WTC11 (cell line): ENCODE results near the gene OSTN. TPM values are rescaled to one million over a fixed set of nuclear protein-coding genes. Genes with fewer than 3 reads are reported as not detected.

Source experiments
- ATAC-seq: fragments of 200-7000 bp; cut with Tn5 transposase; 2 replicates; pipeline ENCODE4 v1.10.0; 2021; ENCODE audit warnings: mild to moderate bottlenecking, moderate library complexity
- CTCF ChIA-PET: fragments of 300-600 bp; sonication (Branson Sonifier 250); formaldehyde crosslinking; loops from one replicate; lab custom pipeline; 2021; ENCODE audit warnings: antibody characterized with exemption; lab: Charles Lee
- POLR2A ChIA-PET: fragments of 350-600 bp; sonication (Branson Sonifier 250); formaldehyde crosslinking; loops from one replicate; lab custom pipeline; 2021; ENCODE audit warnings: antibody characterized with exemption; lab: Charles Lee
- DNase-seq: peaks from one replicate; pipeline ENCODE4 v3.0.0; 2021; ENCODE audit warnings: low spot score
- H3K27ac Mint-ChIP-seq: 2 replicates; pipeline ENCODE4 v1.8.0; 2021; ENCODE audit warnings: mixed read lengths
- H3K27me3 Mint-ChIP-seq: 2 replicates; pipeline ENCODE4 v1.8.0; 2021; ENCODE audit warnings: low read depth, mild to moderate bottlenecking, moderate library complexity, mixed read lengths
- H3K36me3 Mint-ChIP-seq: 2 replicates; pipeline ENCODE4 v1.8.0; 2021; ENCODE audit warnings: mixed read lengths
- H3K4me1 Mint-ChIP-seq: 2 replicates; pipeline ENCODE4 v1.8.0; 2022; ENCODE audit warnings: mixed read lengths
- H3K4me3 Mint-ChIP-seq: 2 replicates; pipeline ENCODE4 v1.8.0; 2021; ENCODE audit warnings: mild to moderate bottlenecking, moderate library complexity, mixed read lengths
- H3K9me3 Mint-ChIP-seq: 2 replicates; pipeline ENCODE4 v1.8.0; 2021; ENCODE audit warnings: mixed read lengths
- ARID4B ChIP-seq: sonication (generic); formaldehyde crosslinking; IDR thresholded peaks from 2 replicates; pipeline ENCODE4 v1.8.0; 2023; ENCODE audit warnings: missing genetic modification reagents, mild to moderate bottlenecking, borderline replicate concordance
- CBFB ChIP-seq: sonication (generic); formaldehyde crosslinking; IDR thresholded peaks from 2 replicates; pipeline ENCODE4 v1.8.1; 2022; ENCODE audit warnings: mild to moderate bottlenecking, low read depth, missing genetic modification reagents
- CDX4 ChIP-seq: fragments of 250-450 bp; sonication (Bioruptor Pico); IDR thresholded peaks from 2 replicates; pipeline ENCODE4 v1.9.0; 2021; ENCODE audit warnings: moderate library complexity, mild to moderate bottlenecking, inconsistent platforms, borderline replicate concordance
- CREM ChIP-seq: sonication (generic); formaldehyde crosslinking; IDR thresholded peaks from 2 replicates; pipeline ENCODE4 v1.8.1; 2022; ENCODE audit warnings: mild to moderate bottlenecking, missing genetic modification reagents, moderate library complexity
- E2F5 ChIP-seq: sonication (generic); formaldehyde crosslinking; IDR thresholded peaks from 2 replicates; pipeline ENCODE4 v1.8.1; 2022; ENCODE audit warnings: mild to moderate bottlenecking, moderate library complexity, missing genetic modification reagents
- ELF4 ChIP-seq: sonication (generic); formaldehyde crosslinking; IDR thresholded peaks from 2 replicates; pipeline ENCODE4 v1.8.1; 2022; ENCODE audit warnings: low read depth, mild to moderate bottlenecking, moderate library complexity, missing genetic modification reagents
- EMX1 ChIP-seq: fragments of 250-450 bp; sonication (Bioruptor Pico); IDR thresholded peaks from 2 replicates; pipeline ENCODE4 v1.8.0; 2021; ENCODE audit warnings: mild to moderate bottlenecking
- HMGA2 ChIP-seq: fragments of 250-450 bp; sonication (Bioruptor Pico); IDR thresholded peaks from 2 replicates; pipeline ENCODE4 v1.4.0; 2021; ENCODE audit warnings: mild to moderate bottlenecking, moderate library complexity
- IRF2 ChIP-seq: sonication (generic); formaldehyde crosslinking; IDR thresholded peaks from 2 replicates; pipeline ENCODE4 v1.8.0; 2022; ENCODE audit warnings: low read depth, missing genetic modification reagents, borderline replicate concordance
- JAZF1 ChIP-seq: fragments of 250-450 bp; sonication (Bioruptor Pico); IDR thresholded peaks from 2 replicates; pipeline ENCODE4 v1.9.0; 2021; ENCODE audit warnings: moderate library complexity, mild to moderate bottlenecking, inconsistent platforms
- JUN ChIP-seq: sonication (generic); formaldehyde crosslinking; IDR thresholded peaks from 2 replicates; pipeline ENCODE4 v1.8.0; 2023; ENCODE audit warnings: mild to moderate bottlenecking, missing genetic modification reagents
- NFE2L1 ChIP-seq: sonication (generic); formaldehyde crosslinking; IDR thresholded peaks from 2 replicates; pipeline ENCODE4 v1.8.1; 2023; ENCODE audit warnings: missing genetic modification reagents
- PRRX2 ChIP-seq: fragments of 250-450 bp; sonication (Bioruptor Pico); IDR thresholded peaks from 2 replicates; pipeline ENCODE4 v1.8.0; 2021; ENCODE audit warnings: mild to moderate bottlenecking
- SP1 ChIP-seq: sonication (generic); formaldehyde crosslinking; conservative IDR thresholded peaks from 2 replicates; pipeline ENCODE4 v1.8.1; 2022; ENCODE audit warnings: missing genetic modification reagents
- TCF7 ChIP-seq: sonication (generic); formaldehyde crosslinking; IDR thresholded peaks from 2 replicates; pipeline ENCODE4 v1.8.0; 2022; ENCODE audit warnings: mild to moderate bottlenecking, low read depth, missing genetic modification reagents, moderate library complexity
- TEAD1 ChIP-seq: sonication (generic); formaldehyde crosslinking; IDR thresholded peaks from 2 replicates; pipeline ENCODE4 v1.8.0; 2022; ENCODE audit warnings: mild to moderate bottlenecking, missing genetic modification reagents
- TP53 ChIP-seq: sonication (generic); formaldehyde crosslinking; IDR thresholded peaks from 2 replicates; pipeline ENCODE4 v1.8.1; 2023; ENCODE audit warnings: mild to moderate bottlenecking, missing genetic modification reagents
- ZNF121 ChIP-seq: sonication (generic); formaldehyde crosslinking; IDR thresholded peaks from 2 replicates; pipeline ENCODE4 v1.8.0; 2023; ENCODE audit warnings: missing genetic modification reagents
- ZNF263 ChIP-seq: sonication (generic); formaldehyde crosslinking; IDR thresholded peaks from 2 replicates; pipeline ENCODE4 v1.8.1; 2022; ENCODE audit warnings: low read depth, mild to moderate bottlenecking, moderate library complexity, missing genetic modification reagents
- ZNF317 ChIP-seq: sonication (generic); formaldehyde crosslinking; IDR thresholded peaks from 2 replicates; pipeline ENCODE4 v1.8.1; 2023; ENCODE audit warnings: low read depth, mild to moderate bottlenecking, moderate library complexity, missing genetic modification reagents, borderline replicate concordance
- ZNF425 ChIP-seq: fragments of 250-450 bp; sonication (Bioruptor Pico); conservative IDR thresholded peaks from 2 replicates; pipeline ENCODE4 v1.9.0; 2021; ENCODE audit warnings: mild to moderate bottlenecking
- total RNA-seq: library from RNA; stranded (reverse); gene quantifications from 3 replicates; pipeline ENCODE4 v1.2.3, GENCODE V29; 2021
- TF ChIP-seq, protein P1 (sequence below): fragments of 250-450 bp; sonication (Bioruptor Pico); IDR thresholded peaks from 2 replicates; pipeline ENCODE4 v1.9.0; 2021; ENCODE audit warnings: mild to moderate bottlenecking
- TF ChIP-seq, protein P2 (sequence below): fragments of 250-450 bp; sonication (Bioruptor Pico); IDR thresholded peaks from 2 replicates; pipeline ENCODE4 v1.9.0; 2021; ENCODE audit warnings: mild to moderate bottlenecking

OSTN gene
- total RNA-seq, 1 experiment from 2014 or later = not detected

GRCh38 chr3:191151653-191152052 lies 47.4 kb upstream of the OSTN start:
- Mint-ChIP-seq H3K36me3 (peaks cover 20% of the 10 kb centered on the region), H3K27ac (no peak overlapping the region), H3K27me3 (no peaks in the 10 kb centered on the region), H3K9me3 (peaks cover 35% of the 10 kb centered on the region), H3K4me1 (no peaks in the 10 kb centered on the region)
- DNase-seq = no peak
- no peak for TF ChIP-seq SP1 (CRISPR knock-in tag)
- TF ChIP-seq E2F5 (CRISPR knock-in tag) = no peak
- TF ChIP-seq CDX4 = no peak
- no peak for TF ChIP-seq TCF7 (CRISPR knock-in tag)
- TF ChIP-seq ARID4B (CRISPR knock-in tag) = no peak
- no peak for TF ChIP-seq JAZF1 (CRISPR knock-in tag)
- TF ChIP-seq, protein P1, sequence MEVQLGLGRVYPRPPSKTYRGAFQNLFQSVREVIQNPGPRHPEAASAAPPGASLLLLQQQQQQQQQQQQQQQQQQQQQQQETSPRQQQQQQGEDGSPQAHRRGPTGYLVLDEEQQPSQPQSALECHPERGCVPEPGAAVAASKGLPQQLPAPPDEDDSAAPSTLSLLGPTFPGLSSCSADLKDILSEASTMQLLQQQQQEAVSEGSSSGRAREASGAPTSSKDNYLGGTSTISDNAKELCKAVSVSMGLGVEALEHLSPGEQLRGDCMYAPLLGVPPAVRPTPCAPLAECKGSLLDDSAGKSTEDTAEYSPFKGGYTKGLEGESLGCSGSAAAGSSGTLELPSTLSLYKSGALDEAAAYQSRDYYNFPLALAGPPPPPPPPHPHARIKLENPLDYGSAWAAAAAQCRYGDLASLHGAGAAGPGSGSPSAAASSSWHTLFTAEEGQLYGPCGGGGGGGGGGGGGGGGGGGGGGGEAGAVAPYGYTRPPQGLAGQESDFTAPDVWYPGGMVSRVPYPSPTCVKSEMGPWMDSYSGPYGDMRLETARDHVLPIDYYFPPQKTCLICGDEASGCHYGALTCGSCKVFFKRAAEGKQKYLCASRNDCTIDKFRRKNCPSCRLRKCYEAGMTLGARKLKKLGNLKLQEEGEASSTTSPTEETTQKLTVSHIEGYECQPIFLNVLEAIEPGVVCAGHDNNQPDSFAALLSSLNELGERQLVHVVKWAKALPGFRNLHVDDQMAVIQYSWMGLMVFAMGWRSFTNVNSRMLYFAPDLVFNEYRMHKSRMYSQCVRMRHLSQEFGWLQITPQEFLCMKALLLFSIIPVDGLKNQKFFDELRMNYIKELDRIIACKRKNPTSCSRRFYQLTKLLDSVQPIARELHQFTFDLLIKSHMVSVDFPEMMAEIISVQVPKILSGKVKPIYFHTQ (CRISPR knock-in tag) = no peak
- no peak for TF ChIP-seq ELF4 (CRISPR knock-in tag)
- no peak for TF ChIP-seq TP53
- TF ChIP-seq, all 79 proteins: peak for 0
- ChIA-PET CTCF (no interaction called here), POLR2A (no interaction called here)
- H3K4me3 Mint-ChIP-seq = no peak overlapping the region
- no peak for ATAC-seq

- Mint-ChIP-seq H3K27ac (no peak overlapping the region), H3K9me3 (peaks cover 35% of the 10 kb centered on the region), H3K4me3 (no peak overlapping the region), H3K4me1 (peaks cover 7% of the 10 kb centered on the region; the same call in 1 of the 2 replicates)
- CTCF ChIA-PET = no interaction called here
- TF ChIP-seq TCF7 (CRISPR knock-in tag) (no peak), CBFB (CRISPR knock-in tag) (no peak), HMGA2 (CRISPR knock-in tag) (no peak)
- TF ChIP-seq, all 79 proteins: peak for 0
- ATAC-seq (no peak), DNase-seq (no peak)
- POLR2A ChIA-PET = no interaction called here
- Mint-ChIP-seq H3K27me3 (no peaks in the 10 kb centered on the region), H3K36me3 (peaks cover 20% of the 10 kb centered on the region)
Measured at GRCh38 chr3:191154827-191155226, 44.2 kb upstream of the OSTN start.

DNA sequence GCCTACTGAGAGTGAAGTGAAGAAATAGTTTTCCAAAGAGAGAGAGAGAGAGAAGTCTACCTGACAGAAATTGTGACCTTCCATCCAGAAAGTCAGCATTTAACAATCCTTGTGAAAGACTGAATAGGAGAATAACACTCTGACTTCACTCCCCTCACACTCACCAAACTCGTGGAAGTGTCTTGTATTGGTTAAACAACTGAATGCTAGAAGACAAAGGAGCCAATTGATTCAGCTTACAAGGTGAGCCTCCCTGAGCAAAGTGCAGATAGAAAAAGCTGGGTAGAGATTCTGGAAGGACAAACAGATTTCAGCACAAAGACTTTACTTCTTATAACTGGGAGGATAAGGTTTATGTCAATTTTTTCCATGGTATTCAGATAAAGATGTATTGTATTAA lies 40.8 kb upstream of the OSTN start:
- Mint-ChIP-seq H3K4me3 (no peak overlapping the region), H3K36me3 (peaks cover 20% of the 10 kb centered on the region), H3K27me3 (no peaks in the 10 kb centered on the region), H3K27ac (no peak overlapping the region), H3K9me3 (peaks cover 45% of the 10 kb centered on the region), H3K4me1 (peaks cover 7% of the 10 kb centered on the region; the same call in 1 of the 2 replicates)
- ATAC-seq = no peak
- POLR2A ChIA-PET = no interaction called here
- CTCF ChIA-PET = no interaction called here
- no peak for DNase-seq
- TF ChIP-seq JUN (CRISPR knock-in tag) (no peak), TEAD1 (CRISPR knock-in tag) (no peak), ZNF121 (CRISPR knock-in tag) (no peak), IRF2 (no peak), NFE2L1 (no peak), EMX1 (CRISPR knock-in tag) (no peak), ZNF317 (CRISPR knock-in tag) (no peak), CREM (no peak), PRRX2 (CRISPR knock-in tag) (no peak), ZNF263 (no peak), ZNF425 (CRISPR knock-in tag) (no peak), TP53 (no peak)
- TF ChIP-seq, protein P2, sequence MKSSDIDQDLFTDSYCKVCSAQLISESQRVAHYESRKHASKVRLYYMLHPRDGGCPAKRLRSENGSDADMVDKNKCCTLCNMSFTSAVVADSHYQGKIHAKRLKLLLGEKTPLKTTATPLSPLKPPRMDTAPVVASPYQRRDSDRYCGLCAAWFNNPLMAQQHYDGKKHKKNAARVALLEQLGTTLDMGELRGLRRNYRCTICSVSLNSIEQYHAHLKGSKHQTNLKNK (CRISPR knock-in tag) = no peak
